Mucosa of descending colon (tissue), 3 donors: ENCODE results near the gene SVOP. TPM values are rescaled to one million over a fixed set of nuclear protein-coding genes. Genes with fewer than 3 reads are reported as not detected.

Experiments
- ATAC-seq: fragments of 200-7000 bp; cut with Tn5 transposase; one replicate; pipeline ENCODE4 v1.9.1; 2020; ENCODE audit warnings: mild to moderate bottlenecking, moderate library complexity
- DNase-seq, 3 donors: peaks; one replicate each; pipeline ENCODE4 v3.0.0-alpha.2; 2020
- H3K36me3 ChIP-seq: fragments of 200-600 bp; one replicate; pipeline ENCODE4 v1.8.0; 2021; ENCODE audit warnings: low read depth, mild to moderate bottlenecking
- H3K4me1 ChIP-seq: fragments of 200-600 bp; one replicate; pipeline ENCODE4 v1.8.0; 2021; ENCODE audit warnings: low read depth, mild to moderate bottlenecking
- H3K4me3 ChIP-seq: fragments of 200-600 bp; one replicate; pipeline ENCODE4 v1.8.0; 2021; ENCODE audit warnings: mild to moderate bottlenecking
- H3K9me3 ChIP-seq: fragments of 200-600 bp; one replicate; pipeline ENCODE4 v1.8.0; 2021; ENCODE audit warnings: mild to moderate bottlenecking
- CTCF ChIP-seq: fragments of 200-600 bp; IDR thresholded peaks from one replicate; pipeline ENCODE4 v1.8.0; 2022; ENCODE audit warnings: antibody characterized with exemption, mild to moderate bottlenecking
- intact Hi-C, 2 donors: fragments of 100-400 bp; cut with DNase I in 1 of 2; cut with micrococcal nuclease in 1 of 2; formaldehyde crosslinking; loops; one replicate each; pipeline versions ENCODE4 v1.11.0 to v1.11.1; 2022; cut with DNase I, micrococcal nuclease
- total RNA-seq, 3 donors: library from RNA; stranded (reverse); fragmentation: NEBNext Ultra II Directional in 2 of 3; extraction: Animal tissue kit (Norgen Biotek cat#: 25700) in 2 of 3; gene quantifications; one replicate each; pipeline versions ENCODE4 v1.2.1 to v1.2.4, GENCODE V29; 2021 to 2023
- donor health status: DM: no; HTN: no; CAD: no; lungs with moderate emphysema.
- donor health status: DM: no; HTN: no; CAD: no.
- donor health status: DM: no; HTN: yes; CAD: no.

Gene SVOP
- total RNA-seq, 3 donors from 2014 or later, result 0.26 to 1.7 (median 0.31) TPM

- no peak overlapping the region for H3K4me3 ChIP-seq
- intact Hi-C loops, result no loop called here
- H3K36me3 ChIP-seq, result no peaks in the 10 kb centered on the region
- H3K4me1 ChIP-seq, result no peaks in the 10 kb centered on the region
- TF ChIP-seq CTCF, result no peak
- DNase-seq (no peak), ATAC-seq (no peak)
- H3K9me3 ChIP-seq, result no peaks in the 10 kb centered on the region
Observed at GRCh38 chr12:108896817-108897216, 124.1 kb downstream of the SVOP start.

GRCh38 chr12:108896336-108896735 is 124.5 kb downstream of the SVOP start:
- ATAC-seq (no peak), DNase-seq (no peak)
- Histone ChIP-seq H3K9me3 (no peaks in the 10 kb centered on the region), H3K4me1 (no peaks in the 10 kb centered on the region), H3K4me3 (no peak overlapping the region), H3K36me3 (no peaks in the 10 kb centered on the region)
- intact Hi-C loops, result no loop called here
- no peak for TF ChIP-seq CTCF

- Histone ChIP-seq H3K4me3 (no peak overlapping the region), H3K36me3 (no peaks in the 10 kb centered on the region), H3K9me3 (no peaks in the 10 kb centered on the region), H3K4me1 (no peaks in the 10 kb centered on the region)
- intact Hi-C loops, result no loop called here
- no peak for ATAC-seq
- TF ChIP-seq CTCF, result no peak
- DNase-seq, result no peak
Observed at GRCh38 chr12:108895220-108895802, 125.6 kb downstream of the SVOP start.

DNA sequence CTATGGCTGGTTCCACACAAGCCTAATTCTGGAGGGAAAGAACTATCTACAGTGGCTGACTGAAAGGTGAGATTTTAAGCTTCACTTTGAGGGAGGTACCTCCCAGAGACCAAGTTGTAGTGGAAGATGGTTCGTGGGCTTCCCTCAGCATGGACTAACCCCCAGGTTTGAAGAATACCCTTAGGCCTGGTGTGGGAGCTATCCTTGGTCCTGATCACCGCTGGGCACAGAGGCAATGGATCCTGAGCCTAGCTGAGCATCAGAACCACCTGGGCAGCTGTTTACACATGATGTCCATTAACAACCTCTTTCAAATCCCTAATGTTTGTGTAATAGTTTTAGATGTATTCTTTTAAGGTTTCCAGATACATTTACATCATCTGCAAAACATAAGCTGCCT is 130.7 kb downstream of the SVOP start:
- no peak overlapping the region for H3K4me3 ChIP-seq
- no peaks in the 10 kb centered on the region for H3K36me3 ChIP-seq
- DNase-seq (no peak), ATAC-seq (no peak)
- H3K4me1 ChIP-seq, result no peaks in the 10 kb centered on the region
- TF ChIP-seq CTCF, result no peak
- H3K9me3 ChIP-seq, result no peaks in the 10 kb centered on the region
- intact Hi-C loops, result no loop called here

GRCh38 chr12:108888031-108888430 is 132.8 kb downstream of the SVOP start:
- Histone ChIP-seq H3K36me3 (no peaks in the 10 kb centered on the region), H3K9me3 (no peaks in the 10 kb centered on the region), H3K4me3 (no peak overlapping the region), H3K4me1 (no peaks in the 10 kb centered on the region)
- intact Hi-C loops, result no loop called here
- no peak for DNase-seq
- TF ChIP-seq CTCF, result no peak
- no peak for ATAC-seq
